Lower leg skin (tissue), 4 donors: Measurements from ENCODE around the gene MPP4. TPM values are rescaled to one million over a fixed set of nuclear protein-coding genes. Genes with fewer than 3 reads are reported as not detected.

Experiments used
- DNase-seq, 2 donors: peaks; one replicate each; pipeline ENCODE4 v3.0.0-alpha.2; 2019; ENCODE audit warnings: low spot score in 2 of 2
- H3K4me3 ChIP-seq: fragments of 200-600 bp; sonication (generic); 2 replicates; pipeline ENCODE4 v1.5.1; 2017; ENCODE audit warnings: mild to moderate bottlenecking, low read depth; ENCODE audit not compliant: poor library complexity, severe bottlenecking
- POLR2A ChIP-seq, 2 donors: fragments of 450-650 bp; IDR thresholded peaks; one replicate each; pipeline ENCODE4 v1.6.1; 2016 to 2017; ENCODE audit warnings: antibody characterized with exemption in 2 of 2, mild to moderate bottlenecking in 1 of 2, moderate library complexity in 1 of 2
- whole genome bisulfite sequencing, 2 donors: methylation state at CpG; one replicate each; pipeline ENCODE4 v1.1.5; 2018; 5-methylcytosine and 5-hydroxymethylcytosine counted together
- intact Hi-C: fragments of 100-400 bp; cut with DNase I; formaldehyde crosslinking; loops from one replicate; pipeline ENCODE4 v1.15.0; 2023; ENCODE audit warnings: low total_unique reads
- total RNA-seq, 4 donors: library from RNA; depleted of rRNA; stranded (reverse); fragments of >200 nt; gene quantifications; one replicate each; pipeline ENCODE4 v1.1.0, GENCODE V29; 2016
- TF ChIP-seq, protein P1 (sequence below), 3 donors: fragments of 450-650 bp; IDR thresholded peaks; one replicate each; pipeline ENCODE4 v1.5.1; 2016; ENCODE audit warnings: antibody characterized with exemption in 3 of 3, mild to moderate bottlenecking in 3 of 3, moderate library complexity in 2 of 3

Gene MPP4
- total RNA-seq, 4 donors from 2014 or later: 0.58 TPM; not detected in 3

DNA sequence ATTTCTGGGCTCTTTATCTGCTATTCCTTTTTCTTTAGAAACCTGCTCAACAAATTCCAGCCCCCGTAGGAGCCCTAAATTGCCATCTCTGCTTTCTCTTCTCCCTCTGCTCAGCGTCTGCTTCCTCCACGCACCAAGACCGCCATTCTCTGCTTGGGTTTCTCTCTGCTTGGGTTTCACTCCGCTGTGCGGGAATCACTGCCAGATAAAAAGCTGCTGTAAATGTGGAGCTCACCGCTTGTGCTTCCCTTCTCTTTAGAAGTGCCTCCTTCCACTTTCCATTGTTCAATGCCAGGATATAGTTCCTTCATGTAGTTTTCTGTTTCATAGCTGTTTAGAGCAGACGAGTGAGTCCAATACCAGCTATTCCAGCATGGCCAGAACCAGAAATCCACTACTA, 101.0 kb downstream of the MPP4 start:
- no peak for TF ChIP-seq POLR2A (IDR thresholded peaks at IDR 0.05)
- TF ChIP-seq, protein P1, sequence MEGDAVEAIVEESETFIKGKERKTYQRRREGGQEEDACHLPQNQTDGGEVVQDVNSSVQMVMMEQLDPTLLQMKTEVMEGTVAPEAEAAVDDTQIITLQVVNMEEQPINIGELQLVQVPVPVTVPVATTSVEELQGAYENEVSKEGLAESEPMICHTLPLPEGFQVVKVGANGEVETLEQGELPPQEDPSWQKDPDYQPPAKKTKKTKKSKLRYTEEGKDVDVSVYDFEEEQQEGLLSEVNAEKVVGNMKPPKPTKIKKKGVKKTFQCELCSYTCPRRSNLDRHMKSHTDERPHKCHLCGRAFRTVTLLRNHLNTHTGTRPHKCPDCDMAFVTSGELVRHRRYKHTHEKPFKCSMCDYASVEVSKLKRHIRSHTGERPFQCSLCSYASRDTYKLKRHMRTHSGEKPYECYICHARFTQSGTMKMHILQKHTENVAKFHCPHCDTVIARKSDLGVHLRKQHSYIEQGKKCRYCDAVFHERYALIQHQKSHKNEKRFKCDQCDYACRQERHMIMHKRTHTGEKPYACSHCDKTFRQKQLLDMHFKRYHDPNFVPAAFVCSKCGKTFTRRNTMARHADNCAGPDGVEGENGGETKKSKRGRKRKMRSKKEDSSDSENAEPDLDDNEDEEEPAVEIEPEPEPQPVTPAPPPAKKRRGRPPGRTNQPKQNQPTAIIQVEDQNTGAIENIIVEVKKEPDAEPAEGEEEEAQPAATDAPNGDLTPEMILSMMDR (IDR thresholded peaks at IDR 0.05): no peak
- H3K4me3 ChIP-seq: no peak overlapping the region
- no peak for DNase-seq
- 60 to 61% methylated on average over 8 of the region's 8 CpGs for WGBS, 2 donors
- intact Hi-C loops: no loop called here

Other genes starting within 250 kb of the MPP4 start
- 10 to 100 TPM; 12.4 to 21.8 (median 18.1) TPM for gene TRAK2, start 247.2 kb downstream of the MPP4 start, total RNA-seq
- gene STRADB, start 246.9 kb downstream of the MPP4 start, total RNA-seq: 1 to 10 TPM; 4.3 to 4.9 (median 4.7) TPM
- 10 to 100 TPM; 39.1 to 69.4 (median 47.9) TPM for gene TMEM237, start 55.1 kb downstream of the MPP4 start, total RNA-seq
- 10 to 100 TPM in 3 of 4 donors, 1 to 10 TPM in 1; 8.6 to 26.4 (median 17.9) TPM for gene ALS2, start 82.3 kb upstream of the MPP4 start, total RNA-seq
- under 1 TPM; 0.27 to 0.91 (median 0.38) TPM for gene CDK15, start 107.9 kb upstream of the MPP4 start, total RNA-seq